ENCODE data around the gene NRP2.

The NRP2 gene

DNA sequence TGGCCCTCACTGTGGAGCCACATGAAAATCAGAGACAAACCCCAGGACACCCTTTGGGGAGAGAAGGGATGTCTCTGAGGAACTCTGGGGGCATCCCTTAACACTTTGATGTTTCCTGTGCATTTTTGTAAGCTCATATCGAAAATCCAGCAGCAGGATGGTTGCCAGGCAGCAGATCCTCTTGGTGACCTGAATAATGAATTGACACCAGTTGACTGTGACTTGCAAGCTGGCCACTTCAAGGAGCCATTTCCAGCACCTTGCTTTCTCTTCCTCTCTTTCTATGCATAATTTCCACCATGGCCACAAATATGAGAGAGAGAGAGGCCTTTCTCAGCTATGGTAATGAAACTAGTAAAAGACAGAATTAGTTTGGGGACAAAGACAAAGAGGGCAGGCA is 91.7 kb downstream of the NRP2 start:
- TF ChIP-seq, protein P1, sequence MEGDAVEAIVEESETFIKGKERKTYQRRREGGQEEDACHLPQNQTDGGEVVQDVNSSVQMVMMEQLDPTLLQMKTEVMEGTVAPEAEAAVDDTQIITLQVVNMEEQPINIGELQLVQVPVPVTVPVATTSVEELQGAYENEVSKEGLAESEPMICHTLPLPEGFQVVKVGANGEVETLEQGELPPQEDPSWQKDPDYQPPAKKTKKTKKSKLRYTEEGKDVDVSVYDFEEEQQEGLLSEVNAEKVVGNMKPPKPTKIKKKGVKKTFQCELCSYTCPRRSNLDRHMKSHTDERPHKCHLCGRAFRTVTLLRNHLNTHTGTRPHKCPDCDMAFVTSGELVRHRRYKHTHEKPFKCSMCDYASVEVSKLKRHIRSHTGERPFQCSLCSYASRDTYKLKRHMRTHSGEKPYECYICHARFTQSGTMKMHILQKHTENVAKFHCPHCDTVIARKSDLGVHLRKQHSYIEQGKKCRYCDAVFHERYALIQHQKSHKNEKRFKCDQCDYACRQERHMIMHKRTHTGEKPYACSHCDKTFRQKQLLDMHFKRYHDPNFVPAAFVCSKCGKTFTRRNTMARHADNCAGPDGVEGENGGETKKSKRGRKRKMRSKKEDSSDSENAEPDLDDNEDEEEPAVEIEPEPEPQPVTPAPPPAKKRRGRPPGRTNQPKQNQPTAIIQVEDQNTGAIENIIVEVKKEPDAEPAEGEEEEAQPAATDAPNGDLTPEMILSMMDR (IDR thresholded peaks at IDR 0.05; ENCODE audit: insufficient read depth, low read length, missing control alignments) = no peak
- no peak overlapping the region for H3K4me3 ChIP-seq (ENCODE audit: low read depth, low read length)
- DNase-seq (ENCODE audit: low read depth, low spot score) = no peak
- POLR2A ChIA-PET = interaction anchor here (1.1 kb wide), 1 partner anchor 92 kb away, joined by 4 read pairs; the partner anchor contains the start of gene NRP2
- CTCF ChIA-PET = interaction anchor here (1.3 to 8.6 kb wide), 5 partner anchors 9 to 151 kb away, joined by 4 to 93 read pairs (median 14); no protein-coding TSS in a partner anchor

DNA sequence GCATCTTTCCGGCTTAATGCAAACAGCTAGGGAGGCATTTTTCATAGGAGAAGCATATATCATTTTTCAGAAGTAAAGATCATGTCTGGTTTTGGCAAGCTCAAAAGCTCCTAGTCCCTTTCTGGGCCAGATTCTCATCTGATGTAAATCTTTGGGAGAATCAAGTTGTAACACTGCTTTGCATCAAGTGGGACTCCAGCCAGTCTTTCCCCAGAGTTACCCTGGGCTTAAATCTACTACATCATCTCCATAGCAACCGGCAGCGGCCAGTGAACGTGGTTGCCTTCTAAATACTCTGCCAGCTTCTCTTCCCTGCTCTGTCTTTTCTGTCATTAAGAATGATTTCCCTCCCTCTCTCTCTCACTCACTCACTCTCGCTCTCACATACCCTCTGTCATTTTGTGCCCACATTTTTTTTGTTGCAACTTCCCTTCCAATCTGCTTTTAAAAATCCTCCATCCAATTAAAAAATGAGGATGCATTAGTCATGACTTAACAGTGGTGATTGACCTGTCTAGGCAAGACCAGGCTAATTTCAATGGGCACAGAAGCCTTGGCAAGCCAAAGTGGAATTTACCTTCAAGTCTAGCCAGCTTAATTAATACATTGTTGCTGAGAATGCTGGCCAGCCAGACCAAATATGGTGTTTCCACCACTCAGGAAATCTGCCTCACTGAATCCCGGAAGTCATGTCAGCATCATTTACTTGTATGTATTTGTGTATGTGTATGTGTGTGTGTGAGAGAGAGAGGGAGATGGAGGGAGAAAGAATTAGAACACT is 93.0 kb downstream of the NRP2 start:
- H3K4me3 ChIP-seq (ENCODE audit: low read depth, low read length) = no peak overlapping the region
- TF ChIP-seq, protein P1 (IDR thresholded peaks at IDR 0.05; ENCODE audit: insufficient read depth, low read length, missing control alignments) = no peak
- POLR2A ChIA-PET = no interaction called here
- CTCF ChIA-PET = interaction anchor here (0.8 to 8.6 kb wide), 11 partner anchors 9 to 150 kb away, joined by 3 to 93 read pairs (median 5); no protein-coding TSS in a partner anchor
- no peak for DNase-seq (ENCODE audit: low read depth, low spot score)

DNA sequence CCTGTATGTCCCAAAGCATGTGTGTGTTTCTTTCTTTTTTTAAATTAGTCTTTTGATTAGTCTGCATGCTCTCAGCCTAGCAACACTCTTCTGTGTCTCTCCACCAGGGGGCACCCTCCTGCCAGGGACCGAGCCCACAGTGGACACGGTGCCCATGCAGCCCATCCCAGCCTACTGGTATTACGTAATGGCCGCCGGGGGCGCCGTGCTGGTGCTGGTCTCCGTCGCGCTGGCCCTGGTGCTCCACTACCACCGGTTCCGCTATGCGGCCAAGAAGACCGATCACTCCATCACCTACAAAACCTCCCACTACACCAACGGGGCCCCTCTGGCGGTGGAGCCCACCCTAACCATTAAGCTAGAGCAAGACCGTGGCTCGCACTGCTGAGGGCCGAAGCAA is 93.8 kb downstream of the NRP2 start:
- CTCF ChIA-PET = interaction anchor here (0.7 to 8.6 kb wide), 14 partner anchors 8 to 173 kb away, joined by 3 to 93 read pairs (median 4); no protein-coding TSS in a partner anchor
- POLR2A ChIA-PET = no interaction called here
- no peak for DNase-seq (ENCODE audit: low read depth, low spot score)
- no peak overlapping the region for H3K4me3 ChIP-seq (ENCODE audit: low read depth, low read length)
- TF ChIP-seq, protein P1 (IDR thresholded peaks at IDR 0.05; ENCODE audit: insufficient read depth, low read length, missing control alignments) = peak; percentile 56

DNA sequence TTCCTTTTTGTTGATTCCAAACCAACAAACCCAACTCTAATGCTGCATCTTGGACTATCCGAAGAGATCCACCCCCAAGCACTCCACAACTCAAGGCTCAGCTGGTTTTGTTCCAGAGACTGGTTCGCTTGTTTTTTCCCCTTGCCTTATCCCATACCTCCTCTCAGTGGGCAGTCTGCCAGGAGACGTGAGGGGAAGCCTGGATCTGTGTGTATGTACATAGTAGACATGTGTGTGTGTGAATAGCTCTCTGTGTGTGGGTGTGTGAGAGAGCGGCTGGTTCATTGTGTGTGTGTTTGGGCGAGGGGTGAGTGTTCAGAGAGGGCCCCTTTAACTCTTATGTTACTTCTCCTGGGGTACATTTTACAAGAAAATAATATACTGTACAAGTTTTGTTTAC is 94.4 kb downstream of the NRP2 start:
- TF ChIP-seq, protein P1 (IDR thresholded peaks at IDR 0.05; ENCODE audit: insufficient read depth, low read length, missing control alignments) = no peak
- H3K4me3 ChIP-seq (ENCODE audit: low read depth, low read length) = no peak overlapping the region
- DNase-seq (ENCODE audit: low read depth, low spot score) = no peak
- ChIA-PET POLR2A (no interaction called here), CTCF (interaction anchor here (0.7 to 8.6 kb wide), 12 partner anchors 9 to 172 kb away, joined by 3 to 93 read pairs (median 4); no protein-coding TSS in a partner anchor)

DNA sequence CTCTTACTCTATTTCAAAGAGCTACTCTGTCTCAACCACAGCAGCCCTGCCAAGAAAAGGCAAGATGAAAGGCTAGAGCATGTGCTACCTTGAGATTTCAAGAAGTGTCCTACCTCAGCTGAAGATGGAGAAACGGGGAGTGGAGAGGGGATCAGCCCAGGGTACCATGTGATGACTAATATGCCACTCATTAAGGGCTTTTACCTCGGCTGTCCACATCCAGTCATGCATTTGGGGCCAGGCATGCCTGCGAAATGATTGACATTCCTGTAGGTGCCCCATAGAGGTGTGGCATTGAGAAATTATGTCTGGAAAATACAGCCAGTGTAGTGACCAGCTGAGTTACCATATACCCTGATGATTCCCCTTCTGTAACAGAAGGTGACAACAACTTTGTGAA is 96.1 kb downstream of the NRP2 start:
- H3K4me3 ChIP-seq (ENCODE audit: low read depth, low read length) = no peak overlapping the region
- TF ChIP-seq, protein P1 (IDR thresholded peaks at IDR 0.05; ENCODE audit: insufficient read depth, low read length, missing control alignments) = no peak
- ChIA-PET POLR2A (no interaction called here), CTCF (interaction anchor here (1.3 kb wide), 2 partner anchors 10 to 148 kb away, joined by 3 to 5 read pairs; no protein-coding TSS in a partner anchor)
- DNase-seq (ENCODE audit: low read depth, low spot score) = no peak

DNA sequence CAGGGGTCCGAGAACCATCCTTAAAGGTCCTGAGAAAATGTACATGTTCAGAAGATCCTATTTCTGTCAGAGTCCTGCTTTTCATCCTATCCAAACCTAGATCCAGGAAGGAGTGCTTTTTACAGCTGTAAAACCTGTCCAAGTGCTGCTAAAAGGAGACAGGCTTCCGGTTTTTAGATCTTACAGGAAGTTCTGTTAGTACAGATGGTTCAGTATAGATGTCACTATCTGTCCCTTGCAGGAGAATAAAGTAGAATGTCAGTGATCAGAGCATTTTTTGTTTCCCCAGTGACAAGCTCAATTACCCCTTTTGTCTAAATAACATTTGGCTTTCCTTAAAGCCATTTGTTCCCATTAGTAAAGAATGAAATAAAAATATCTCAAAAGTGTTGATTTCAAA is 98.3 kb downstream of the NRP2 start:
- ChIA-PET CTCF (interaction anchor here (1.3 kb wide), 1 partner anchor 145 kb away, joined by 5 read pairs; no protein-coding TSS in a partner anchor), POLR2A (no interaction called here)
- no peak overlapping the region for H3K4me3 ChIP-seq (ENCODE audit: low read depth, low read length)
- DNase-seq (ENCODE audit: low read depth, low spot score) = no peak
- TF ChIP-seq, protein P1 (IDR thresholded peaks at IDR 0.05; ENCODE audit: insufficient read depth, low read length, missing control alignments) = no peak
